Urothelium cell line (cell line): ENCODE data around the gene MRPS18C.
"Not testable (repeated sequence)": the region's sequence is repeated elsewhere in the genome, so short reads cannot be mapped to it uniquely, and the experiment has no call there.

Experiments used
- DNase-seq: peaks from one replicate; pipeline ENCODE4 v3.0.0; 2011; ENCODE audit warnings: low spot score, mixed read lengths
- FAIRE-seq: peaks from 2 replicates; lab custom pipeline; 2011; peaks lifted over from hg19 to GRCh38; lab: Jason Lieb, UNC

The MRPS18C gene

GRCh38 chr4:83496085-83496917, 40.4 kb downstream of the MRPS18C start:
- not testable (repeated sequence) for DNase-seq, FAIRE-seq

- FAIRE-seq (no peak), DNase-seq (no peak)
Measured at GRCh38 chr4:83498187-83498586, 42.3 kb downstream of the MRPS18C start.

- FAIRE-seq: not testable (repeated sequence)
Measured at GRCh38 chr4:83501671-83502070, 45.8 kb downstream of the MRPS18C start.

GRCh38 chr4:83503974-83504373, 48.1 kb downstream of the MRPS18C start:
- DNase-seq (no peak), FAIRE-seq (no peak)

More at GRCh38 chr4:83501671-83502070, 45.8 kb downstream of the MRPS18C start:
- not testable (repeated sequence) for DNase-seq

- FAIRE-seq: no peak
- no peak for DNase-seq
Measured at GRCh38 chr4:83504503-83504902, 48.6 kb downstream of the MRPS18C start.

GRCh38 chr4:83504996-83505395, 49.1 kb downstream of the MRPS18C start:
- DNase-seq (no peak), FAIRE-seq (no peak)

- FAIRE-seq: peak; percentile 20
- DNase-seq: not testable (repeated sequence)
Measured at GRCh38 chr4:83509156-83509585, 53.3 kb downstream of the MRPS18C start.

- DNase-seq (no peak), FAIRE-seq (no peak)
Measured at GRCh38 chr4:83510442-83510841, 54.6 kb downstream of the MRPS18C start.
